Thyroid gland (tissue), 4 donors: ENCODE measurements around the gene PLEKHG7.

Experiments
- POLR2A ChIP-seq, 2 donors: fragments of 450-650 bp; IDR thresholded peaks; one replicate each; pipeline ENCODE4 v1.6.1; 2017; ENCODE audit warnings: antibody characterized with exemption in 2 of 2, mild to moderate bottlenecking in 2 of 2, moderate library complexity in 1 of 2
- TF ChIP-seq, protein P1 (sequence below), 6 experiments: fragments of 200-600 bp in 3 of 6; fragments of 450-650 bp in 3 of 6; sonication (generic) in 3 of 6; IDR thresholded peaks; one replicate each; pipeline ENCODE4 v1.5.1; 2016 to 2019; ENCODE audit warnings: antibody characterized with exemption in 6 of 6, mild to moderate bottlenecking in 2 of 6, inconsistent platforms in 1 of 6, moderate library complexity in 1 of 6

DNA sequence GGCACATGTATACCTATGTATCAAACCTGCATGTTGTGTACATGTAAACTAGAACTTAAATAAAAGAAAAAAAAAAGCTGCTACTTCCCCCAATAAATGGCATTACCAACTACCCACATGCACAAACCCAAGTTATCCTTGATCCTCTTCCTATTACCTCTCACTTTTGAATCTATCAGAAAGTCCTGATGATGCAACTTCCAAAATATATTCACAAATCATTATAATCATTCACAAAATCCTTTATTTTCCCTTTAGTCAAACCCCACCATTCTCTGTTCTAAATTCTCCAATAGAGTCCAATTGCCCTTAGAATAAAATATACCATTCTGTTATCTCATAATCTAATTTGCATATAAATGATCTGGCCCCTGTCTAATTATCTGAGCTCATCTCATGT, 92.0 kb downstream of the PLEKHG7 start:
- TF ChIP-seq, protein P1, sequence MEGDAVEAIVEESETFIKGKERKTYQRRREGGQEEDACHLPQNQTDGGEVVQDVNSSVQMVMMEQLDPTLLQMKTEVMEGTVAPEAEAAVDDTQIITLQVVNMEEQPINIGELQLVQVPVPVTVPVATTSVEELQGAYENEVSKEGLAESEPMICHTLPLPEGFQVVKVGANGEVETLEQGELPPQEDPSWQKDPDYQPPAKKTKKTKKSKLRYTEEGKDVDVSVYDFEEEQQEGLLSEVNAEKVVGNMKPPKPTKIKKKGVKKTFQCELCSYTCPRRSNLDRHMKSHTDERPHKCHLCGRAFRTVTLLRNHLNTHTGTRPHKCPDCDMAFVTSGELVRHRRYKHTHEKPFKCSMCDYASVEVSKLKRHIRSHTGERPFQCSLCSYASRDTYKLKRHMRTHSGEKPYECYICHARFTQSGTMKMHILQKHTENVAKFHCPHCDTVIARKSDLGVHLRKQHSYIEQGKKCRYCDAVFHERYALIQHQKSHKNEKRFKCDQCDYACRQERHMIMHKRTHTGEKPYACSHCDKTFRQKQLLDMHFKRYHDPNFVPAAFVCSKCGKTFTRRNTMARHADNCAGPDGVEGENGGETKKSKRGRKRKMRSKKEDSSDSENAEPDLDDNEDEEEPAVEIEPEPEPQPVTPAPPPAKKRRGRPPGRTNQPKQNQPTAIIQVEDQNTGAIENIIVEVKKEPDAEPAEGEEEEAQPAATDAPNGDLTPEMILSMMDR (IDR thresholded peaks at IDR 0.05), result no peak
- no peak for TF ChIP-seq POLR2A (IDR thresholded peaks at IDR 0.05)
